IPS DF 4.7 (cell line): ENCODE results near the gene OSBP2.

ENCODE experiments used
- DNase-seq: peaks from one replicate; pipeline ENCODE4 v3.0.0-alpha.2; 2013; ENCODE audit warnings: low spot score; ENCODE audit errors: extremely low read depth

The OSBP2 gene

GRCh38 chr22:30838111-30838510 lies 143.4 kb downstream of the OSBP2 start:
- DNase-seq: no peak

GRCh38 chr22:30841273-30841672 lies 146.6 kb downstream of the OSBP2 start:
- no peak for DNase-seq

- no peak for DNase-seq
Measured at GRCh38 chr22:30843245-30843644, 148.6 kb downstream of the OSBP2 start.

GRCh38 chr22:30847583-30847982 lies 152.9 kb downstream of the OSBP2 start:
- no peak for DNase-seq

GRCh38 chr22:30855266-30855665 lies 160.6 kb downstream of the OSBP2 start:
- DNase-seq: no peak

GRCh38 chr22:30855677-30856518 lies 161.2 kb downstream of the OSBP2 start:
- DNase-seq: no peak

- no peak for DNase-seq
Measured at GRCh38 chr22:30856741-30857502, 162.2 kb downstream of the OSBP2 start.

- no peak for DNase-seq
Measured at GRCh38 chr22:30857791-30858190, 163.1 kb downstream of the OSBP2 start.

- no peak for DNase-seq
Measured at GRCh38 chr22:30858976-30859713, 164.5 kb downstream of the OSBP2 start.

- DNase-seq: no peak
Measured at GRCh38 chr22:30859714-30860095, 165.0 kb downstream of the OSBP2 start.

- no peak for DNase-seq
Measured at GRCh38 chr22:30860176-30861105, 165.8 kb downstream of the OSBP2 start.

GRCh38 chr22:30861131-30861530 lies 166.5 kb downstream of the OSBP2 start:
- no peak for DNase-seq

GRCh38 chr22:30861688-30862552 lies 167.2 kb downstream of the OSBP2 start:
- DNase-seq: no peak

GRCh38 chr22:30863081-30863833 lies 168.6 kb downstream of the OSBP2 start:
- DNase-seq: no peak

GRCh38 chr22:30864441-30865420 lies 170.1 kb downstream of the OSBP2 start:
- DNase-seq: no peak

- no peak for DNase-seq
Measured at GRCh38 chr22:30865656-30866055, 171.0 kb downstream of the OSBP2 start.

- DNase-seq: no peak
Measured at GRCh38 chr22:30866216-30866615, 171.5 kb downstream of the OSBP2 start.

GRCh38 chr22:30866811-30867271 lies 172.2 kb downstream of the OSBP2 start:
- DNase-seq: no peak
